ENCODE results near the gene DKC1. TPM values are rescaled to one million over a fixed set of nuclear protein-coding genes. Genes with fewer than 3 reads are reported as not detected.

Gene DKC1
- total and polyA plus RNA-seq, 2 of the 13 experiments (the other 11 are each of a cell fraction or from before 2014, with no cell fraction given): 61.6 to 102 TPM

GRCh38 chrX:154727418-154727817, 35.2 kb upstream of the DKC1 start:
- in situ Hi-C loops (cut with HindIII; ENCODE audit: extremely low pct_ligation_motif_present, low pct_unique_long_range_greater_than_20kb): no loop called here
- H3K9ac ChIP-seq (ENCODE audit: insufficient read depth, low read depth, low read length): no peak overlapping the region

More at GRCh38 chrX:154727418-154727817, 35.2 kb upstream of the DKC1 start:
- Histone ChIP-seq H3K4me1 (ENCODE audit: insufficient read depth, low read length) (no peaks in the 10 kb centered on the region), H3K79me2 (ENCODE audit: insufficient read depth, low read length) (no peaks in the 10 kb centered on the region), H4K20me1 (ENCODE audit: insufficient read depth, low read length) (no peaks in the 10 kb centered on the region), H3K4me3 (replicated peaks in 1 of 3; ENCODE audit: insufficient read depth in 1 of 3, low read depth in 2 of 3, low read length in 3 of 3) (no peak overlapping the region), H3K36me3 (replicated peaks in 1 of 2; ENCODE audit: control insufficient read depth in 1 of 2, insufficient read depth in 2 of 2, low read length in 2 of 2) (no peaks in the 10 kb centered on the region), H3K9me3 (ENCODE audit: low read length) (no peaks in the 10 kb centered on the region), H2AFZ (ENCODE audit: low read length) (no peak overlapping the region), H3K27me3 (ENCODE audit: control insufficient read depth in 1 of 2, insufficient read depth in 2 of 2, low read length in 2 of 2) (no peaks in the 10 kb centered on the region), H3K27ac (ENCODE audit: extremely low read length, insufficient read depth, low read length) (no peak overlapping the region), H3K4me2 (ENCODE audit: low read depth, low read length) (no peak overlapping the region)
- ATAC-seq: no peak
- POLR2A ChIA-PET: no interaction called here
- no TSS peak for BruUV-seq (replicated peaks)
- intact Hi-C loops (cut with micrococcal nuclease; ENCODE audit: unreplicated experiment): no loop called here
- CTCF ChIA-PET (ENCODE audit: low intra/inter-chr PET ratio, low total read pairs): no interaction called here
- TF ChIP-seq AKNA (CRISPR knock-in tag; IDR thresholded peaks at IDR 0.05; ENCODE audit: borderline replicate concordance) (no peak), ZMYM3 (CRISPR knock-in tag; IDR thresholded peaks at IDR 0.05) (no peak), NCOR1 (IDR thresholded peaks at IDR 0.05; ENCODE audit: borderline replicate concordance, low read length) (no peak), RORA (CRISPR knock-in tag; IDR thresholded peaks at IDR 0.05) (no peak), RBM22 (optimal IDR thresholded peaks at IDR 0.05; ENCODE audit: low read length) (no peak), FOXO4 (CRISPR knock-in tag; conservative IDR thresholded peaks at IDR 0.05) (no peak), TAF15 (IDR thresholded peaks at IDR 0.05; ENCODE audit: low read depth, low read length, poor library complexity, severe bottlenecking) (no peak), MED8 (CRISPR knock-in tag; IDR thresholded peaks at IDR 0.05; ENCODE audit: insufficient replicate concordance) (no peak)
- TF ChIP-seq, protein P1, sequence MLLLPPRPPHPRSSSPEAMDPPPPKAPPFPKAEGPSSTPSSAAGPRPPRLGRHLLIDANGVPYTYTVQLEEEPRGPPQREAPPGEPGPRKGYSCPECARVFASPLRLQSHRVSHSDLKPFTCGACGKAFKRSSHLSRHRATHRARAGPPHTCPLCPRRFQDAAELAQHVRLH (CRISPR knock-in tag; IDR thresholded peaks at IDR 0.05; ENCODE audit: borderline replicate concordance, low read depth): no peak
- TF ChIP-seq, protein P2, sequence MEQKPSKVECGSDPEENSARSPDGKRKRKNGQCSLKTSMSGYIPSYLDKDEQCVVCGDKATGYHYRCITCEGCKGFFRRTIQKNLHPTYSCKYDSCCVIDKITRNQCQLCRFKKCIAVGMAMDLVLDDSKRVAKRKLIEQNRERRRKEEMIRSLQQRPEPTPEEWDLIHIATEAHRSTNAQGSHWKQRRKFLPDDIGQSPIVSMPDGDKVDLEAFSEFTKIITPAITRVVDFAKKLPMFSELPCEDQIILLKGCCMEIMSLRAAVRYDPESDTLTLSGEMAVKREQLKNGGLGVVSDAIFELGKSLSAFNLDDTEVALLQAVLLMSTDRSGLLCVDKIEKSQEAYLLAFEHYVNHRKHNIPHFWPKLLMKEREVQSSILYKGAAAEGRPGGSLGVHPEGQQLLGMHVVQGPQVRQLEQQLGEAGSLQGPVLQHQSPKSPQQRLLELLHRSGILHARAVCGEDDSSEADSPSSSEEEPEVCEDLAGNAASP (CRISPR knock-in tag; IDR thresholded peaks at IDR 0.05; ENCODE audit: borderline replicate concordance): no peak
- TF ChIP-seq, protein P3, sequence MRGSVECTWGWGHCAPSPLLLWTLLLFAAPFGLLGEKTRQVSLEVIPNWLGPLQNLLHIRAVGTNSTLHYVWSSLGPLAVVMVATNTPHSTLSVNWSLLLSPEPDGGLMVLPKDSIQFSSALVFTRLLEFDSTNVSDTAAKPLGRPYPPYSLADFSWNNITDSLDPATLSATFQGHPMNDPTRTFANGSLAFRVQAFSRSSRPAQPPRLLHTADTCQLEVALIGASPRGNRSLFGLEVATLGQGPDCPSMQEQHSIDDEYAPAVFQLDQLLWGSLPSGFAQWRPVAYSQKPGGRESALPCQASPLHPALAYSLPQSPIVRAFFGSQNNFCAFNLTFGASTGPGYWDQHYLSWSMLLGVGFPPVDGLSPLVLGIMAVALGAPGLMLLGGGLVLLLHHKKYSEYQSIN (CRISPR knock-in tag; IDR thresholded peaks at IDR 0.05; ENCODE audit: borderline replicate concordance): no peak
- no peak for DNase-seq (ENCODE audit: low spot score)
- 0% methylated on average over 1 of the region's 1 CpG for WGBS (ENCODE audit: low lambda C conversion rate)
- FAIRE-seq: no peak

Measured in HepG2 (cell line).